HEK293T (cell line): Measurements from ENCODE around the gene NNAT.

Source experiments
- ARNT ChIP-seq: fragments of 450-650 bp; IDR thresholded peaks from 2 replicates; pipeline ENCODE4 v1.6.1; 2017; ENCODE audit warnings: mild to moderate bottlenecking
- BHLHE40 ChIP-seq: fragments of 450-650 bp; IDR thresholded peaks from 2 replicates; pipeline ENCODE4 v1.6.1; 2016; ENCODE audit warnings: mild to moderate bottlenecking, moderate library complexity, borderline replicate concordance
- ELF4 ChIP-seq: fragments of 450-650 bp; IDR thresholded peaks from 2 replicates; pipeline ENCODE4 v1.6.1; 2017; ENCODE audit warnings: antibody characterized with exemption
- FOXA1 ChIP-seq: fragments of 450-650 bp; IDR thresholded peaks from 2 replicates; pipeline ENCODE4 v1.6.1; 2016; ENCODE audit warnings: mild to moderate bottlenecking
- FOXK2 ChIP-seq: fragments of 450-650 bp; IDR thresholded peaks from 2 replicates; pipeline ENCODE4 v1.6.1; 2016; ENCODE audit warnings: mild to moderate bottlenecking
- FOXM1 ChIP-seq: fragments of 450-650 bp; IDR thresholded peaks from 2 replicates; pipeline ENCODE4 v1.6.1; 2017; ENCODE audit warnings: mild to moderate bottlenecking, borderline replicate concordance
- HDGF ChIP-seq: fragments of 450-650 bp; IDR thresholded peaks from 2 replicates; pipeline ENCODE4 v1.6.1; 2017; ENCODE audit warnings: antibody characterized with exemption, borderline replicate concordance
- LEF1 ChIP-seq: fragments of 450-650 bp; IDR thresholded peaks from 2 replicates; pipeline ENCODE4 v1.6.1; 2017; ENCODE audit warnings: mild to moderate bottlenecking, borderline replicate concordance
- NFRKB ChIP-seq: fragments of 450-650 bp; IDR thresholded peaks from 2 replicates; pipeline ENCODE4 v1.6.1; 2016; ENCODE audit warnings: mild to moderate bottlenecking, moderate library complexity
- PKNOX1 ChIP-seq: fragments of 450-650 bp; IDR thresholded peaks from 2 replicates; pipeline ENCODE4 v1.6.1; 2016
- SP1 ChIP-seq: fragments of 450-650 bp; IDR thresholded peaks from 2 replicates; pipeline ENCODE4 v1.6.1; 2017
- SUZ12 ChIP-seq: fragments of 450-650 bp; IDR thresholded peaks from 2 replicates; pipeline ENCODE4 v1.6.1; 2016; ENCODE audit warnings: mild to moderate bottlenecking
- TARDBP ChIP-seq: fragments of 450-650 bp; IDR thresholded peaks from 2 replicates; pipeline ENCODE4 v1.6.1; 2016
- ZNF384 ChIP-seq: fragments of 450-650 bp; IDR thresholded peaks from 2 replicates; pipeline ENCODE4 v1.6.1; 2016

DNA sequence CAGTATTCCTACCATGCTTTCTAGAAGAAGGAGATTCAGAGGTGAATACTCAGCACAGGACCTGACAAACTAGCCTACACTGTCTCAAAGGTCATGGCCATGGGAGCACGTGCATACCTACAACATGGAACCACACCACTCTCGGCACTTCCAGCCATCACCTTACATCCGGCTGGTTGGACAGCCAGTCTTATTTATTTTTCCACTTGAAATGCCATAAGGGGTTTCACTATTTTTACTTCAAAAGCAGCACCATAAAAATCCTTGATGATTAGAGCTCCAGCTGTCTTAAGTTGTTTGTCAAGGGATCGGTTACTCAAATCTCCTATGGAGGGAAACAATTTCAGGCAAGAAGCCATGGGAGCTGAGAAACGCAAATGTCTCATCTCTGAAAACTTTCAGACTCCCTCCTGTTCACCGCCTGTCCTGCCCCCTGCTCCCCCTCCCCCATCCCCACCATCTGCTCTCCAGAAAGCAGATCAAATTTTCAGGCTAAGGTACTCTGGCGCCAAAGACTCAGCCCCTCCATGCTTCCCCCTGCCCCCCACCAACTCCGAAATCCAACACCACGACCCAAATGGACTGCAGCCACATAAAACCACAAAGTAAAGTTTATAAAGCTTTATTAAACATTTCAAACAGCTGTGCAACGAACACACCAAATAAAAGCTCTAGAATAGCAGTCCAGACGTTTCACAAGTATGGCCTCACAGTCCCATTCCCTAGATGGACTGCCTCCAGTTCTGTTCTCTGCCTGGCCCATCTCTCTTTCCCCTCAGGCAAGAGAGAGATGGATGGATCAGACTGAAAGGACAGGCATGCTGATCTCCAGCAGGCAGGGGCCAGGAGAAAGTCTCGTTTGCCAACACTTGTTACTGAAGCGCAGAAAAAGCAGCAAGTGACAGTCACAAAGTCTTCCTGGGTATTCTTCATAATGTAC lies 4.0 kb upstream of the NNAT start:
- TF ChIP-seq FOXA1 (no peak), ELF4 (no peak), FOXK2 (no peak), ZNF384 (no peak), SP1 (no peak), BHLHE40 (no peak), NFRKB (no peak), LEF1 (no peak), FOXM1 (no peak), TARDBP (no peak), SUZ12 (no peak), ARNT (no peak), HDGF (no peak), PKNOX1 (no peak)
